ENCODE results near the gene C1QTNF8.

C1QTNF8 gene

DNA sequence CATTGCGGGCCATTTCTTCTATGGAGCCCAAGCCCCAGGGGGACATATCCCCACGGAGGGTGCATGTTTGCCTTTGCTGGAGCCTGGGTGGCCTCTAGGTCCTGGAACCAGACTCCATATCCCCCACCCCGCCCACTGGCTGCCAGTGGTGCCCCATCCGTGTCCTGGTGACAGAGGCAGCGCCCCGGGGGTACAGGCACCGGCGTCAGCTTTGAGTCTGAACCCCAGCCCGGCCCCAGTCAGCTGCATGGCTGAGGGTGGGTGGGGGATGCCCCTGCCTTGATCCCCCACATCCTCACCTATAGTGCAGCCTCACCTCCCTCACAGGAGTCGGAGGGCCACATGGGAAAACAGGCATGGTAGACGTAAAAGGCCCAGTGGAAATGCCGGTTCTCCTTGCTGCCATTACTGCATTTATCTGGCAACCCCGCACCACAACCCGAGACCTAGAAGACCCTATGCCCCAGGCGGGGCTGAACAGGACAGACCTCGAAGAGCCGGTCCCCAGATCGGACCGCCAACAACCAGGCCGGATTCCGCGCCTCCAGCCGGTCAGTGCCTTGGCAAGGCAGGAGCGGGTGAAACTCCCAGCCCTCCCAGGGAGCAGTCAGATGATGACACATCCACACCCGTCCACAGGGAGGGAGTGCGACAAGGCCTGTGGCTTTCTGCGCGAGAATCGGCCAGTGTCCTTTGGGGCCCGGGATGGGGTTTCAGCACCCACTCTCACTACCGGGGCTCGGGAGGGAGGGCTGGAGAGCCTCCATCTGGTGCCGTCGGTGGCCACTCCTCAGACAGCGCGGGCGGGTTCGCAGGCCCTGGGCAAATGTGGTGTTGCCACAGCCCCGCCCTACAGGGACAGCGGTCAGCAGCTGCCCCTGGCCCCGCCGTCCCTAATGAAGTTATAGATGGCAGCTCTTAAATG lies 35.4 kb downstream of the C1QTNF8 start:
- no peak for DNase-seq (ENCODE audit: low read depth)

DNA sequence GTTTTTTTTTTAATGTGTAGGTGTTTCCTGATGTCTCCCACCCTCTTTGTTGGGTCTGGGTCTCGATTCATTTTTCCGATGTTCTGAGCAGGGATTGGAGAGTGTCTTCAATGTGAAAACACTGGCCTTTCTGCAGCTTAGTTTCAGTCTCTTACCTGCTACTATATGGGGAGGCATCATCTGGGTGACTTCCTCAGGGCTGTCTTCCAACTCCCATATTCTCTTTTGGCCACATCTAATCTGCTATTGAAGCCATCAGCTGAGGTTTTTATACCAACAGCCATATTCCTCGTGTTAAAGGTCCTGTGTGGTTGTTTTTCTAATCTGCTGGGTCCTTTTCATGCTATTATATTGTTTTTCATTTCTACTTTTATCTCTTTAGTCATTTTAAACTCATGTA lies 36.7 kb downstream of the C1QTNF8 start:
- no peak for DNase-seq (ENCODE audit: low read depth)

DNA sequence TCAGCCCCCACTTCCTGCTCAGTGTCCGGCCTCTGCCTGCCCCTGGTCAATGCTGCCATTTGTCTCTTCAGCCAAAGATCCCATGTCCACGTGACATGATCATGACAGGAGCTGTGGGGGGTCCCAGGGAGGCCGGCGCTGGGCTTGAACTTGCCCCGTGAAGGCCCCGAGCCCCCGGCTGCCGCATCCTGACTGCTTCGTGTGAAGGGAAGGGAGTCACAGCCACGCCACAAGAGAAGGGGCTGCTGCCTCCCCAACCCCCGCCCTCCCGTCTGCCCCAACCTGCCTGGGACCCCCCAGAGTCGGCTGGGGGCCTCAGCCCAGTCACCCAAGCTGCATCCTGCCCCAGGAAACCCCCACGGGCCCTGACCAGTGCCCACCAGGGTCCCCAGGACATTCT lies 37.8 kb downstream of the C1QTNF8 start:
- DNase-seq (ENCODE audit: low read depth) = no peak

DNA sequence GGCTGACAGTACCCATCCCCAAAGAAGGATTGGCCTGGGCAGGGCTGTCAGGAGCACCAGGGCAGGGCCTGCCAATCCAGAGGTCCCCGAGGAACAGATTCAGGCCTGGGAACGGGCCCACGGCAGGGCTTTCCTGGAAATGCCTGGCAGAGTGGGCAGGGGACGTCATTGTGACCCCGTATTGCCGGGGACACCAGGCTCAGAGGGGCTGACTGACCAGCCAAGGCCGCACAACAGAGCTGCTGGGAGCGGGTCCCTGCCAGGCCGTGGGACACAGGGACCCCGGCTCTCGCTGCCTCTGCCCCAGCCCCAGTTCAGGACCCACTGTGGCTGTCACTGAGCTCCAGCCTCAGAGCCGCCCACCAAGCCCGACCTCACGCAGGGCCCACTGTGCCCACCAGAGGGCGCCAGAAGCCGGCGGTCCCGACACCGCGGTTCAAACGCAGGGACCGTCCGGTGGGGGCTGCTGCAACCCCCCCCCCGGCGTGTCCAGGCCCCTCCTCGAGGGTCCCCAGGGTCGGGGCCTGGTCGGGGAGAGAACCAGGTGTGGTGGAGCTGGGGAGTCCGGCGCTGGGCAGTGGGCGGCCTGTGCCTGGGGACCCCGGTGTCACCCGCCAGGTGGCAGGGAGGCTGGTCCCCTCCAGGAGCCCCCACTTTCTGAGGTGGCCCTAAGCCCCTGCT lies 38.7 kb downstream of the C1QTNF8 start:
- DNase-seq (ENCODE audit: low read depth) = no peak

DNA sequence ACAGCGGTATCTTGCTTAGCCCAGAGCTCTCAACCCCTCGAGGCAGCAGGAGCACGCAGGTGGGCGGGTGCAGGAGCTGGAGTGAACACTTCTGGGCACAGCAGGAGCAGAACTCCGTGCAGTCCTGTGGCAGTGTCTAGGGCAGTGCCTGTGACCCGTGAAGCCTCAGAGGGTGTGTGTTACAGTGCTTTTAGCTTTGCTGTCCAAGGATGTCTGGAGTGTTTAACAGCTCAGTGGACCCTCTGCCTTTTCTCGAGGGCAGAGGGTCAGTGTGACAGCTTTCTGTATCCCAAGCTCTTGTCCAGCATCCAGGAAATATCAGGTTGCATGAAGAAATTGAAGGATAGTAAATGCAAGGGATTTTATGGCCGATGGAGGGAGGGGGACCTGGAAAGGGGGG lies 39.8 kb downstream of the C1QTNF8 start:
- no peak for DNase-seq (ENCODE audit: low read depth)

DNA sequence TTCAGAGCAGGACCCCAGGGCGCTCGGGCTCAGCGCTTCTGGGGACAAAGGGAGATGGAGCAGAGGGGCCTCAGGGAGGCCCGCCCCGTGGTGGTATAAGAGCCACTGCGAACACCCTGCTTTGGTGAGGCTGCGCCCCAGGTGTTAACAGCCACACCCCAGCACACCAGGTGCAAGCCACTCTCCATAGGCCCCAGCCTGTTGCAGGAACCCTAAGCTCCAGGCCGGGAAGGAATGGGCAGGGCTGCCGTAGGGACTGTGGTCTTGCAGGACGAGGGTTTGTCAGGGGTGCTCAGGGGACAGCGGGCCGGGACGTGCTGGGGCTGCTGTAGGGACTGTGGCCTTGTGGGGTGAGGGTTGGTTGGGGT lies 40.5 kb downstream of the C1QTNF8 start:
- DNase-seq (ENCODE audit: low read depth) = no peak

DNA sequence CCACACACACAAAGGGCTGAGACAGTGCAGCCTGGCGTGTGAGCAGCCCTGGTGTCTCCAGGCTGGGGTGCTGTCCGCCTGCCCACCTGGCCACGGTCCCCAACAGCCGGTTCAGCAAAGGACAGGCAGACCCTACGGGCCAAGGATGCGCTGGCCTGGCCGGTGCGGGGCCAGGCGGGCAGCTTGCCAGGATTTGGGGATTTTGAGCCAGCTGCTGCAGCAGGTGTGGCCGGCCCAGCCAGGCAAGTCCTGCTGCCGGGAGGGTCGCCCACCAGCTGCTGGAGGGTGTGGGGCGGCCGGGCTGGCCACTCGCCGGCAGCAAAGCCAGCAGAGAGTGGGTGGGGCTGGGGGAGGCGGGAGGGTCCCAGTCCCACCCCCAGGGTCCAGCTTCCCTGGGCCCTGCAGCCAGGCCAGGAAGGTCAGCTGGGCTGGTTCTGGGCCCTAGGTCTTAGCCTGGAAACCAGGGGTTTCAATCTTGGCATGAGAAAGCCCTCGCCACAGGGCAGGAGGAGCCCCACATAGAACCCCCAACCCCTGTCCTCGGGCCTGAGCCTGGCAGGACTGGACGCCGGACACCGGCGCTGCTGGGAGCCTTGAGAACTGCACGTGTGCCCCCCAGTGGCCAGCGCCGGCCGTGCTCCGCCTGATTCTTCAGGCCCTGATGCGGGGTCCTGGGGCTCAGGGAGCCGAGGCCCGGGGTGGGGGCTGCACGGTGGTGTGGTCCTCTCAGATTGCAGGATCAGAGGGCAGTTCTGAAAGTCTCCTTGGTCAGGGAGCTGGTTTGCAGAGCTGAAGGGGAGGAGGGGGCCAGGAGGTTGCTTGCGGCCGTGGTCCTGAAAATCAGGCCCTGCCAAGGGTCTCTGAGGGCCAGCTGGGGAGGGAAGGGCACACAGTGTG lies 41.1 kb downstream of the C1QTNF8 start:
- no peak for DNase-seq (ENCODE audit: low read depth)

DNA sequence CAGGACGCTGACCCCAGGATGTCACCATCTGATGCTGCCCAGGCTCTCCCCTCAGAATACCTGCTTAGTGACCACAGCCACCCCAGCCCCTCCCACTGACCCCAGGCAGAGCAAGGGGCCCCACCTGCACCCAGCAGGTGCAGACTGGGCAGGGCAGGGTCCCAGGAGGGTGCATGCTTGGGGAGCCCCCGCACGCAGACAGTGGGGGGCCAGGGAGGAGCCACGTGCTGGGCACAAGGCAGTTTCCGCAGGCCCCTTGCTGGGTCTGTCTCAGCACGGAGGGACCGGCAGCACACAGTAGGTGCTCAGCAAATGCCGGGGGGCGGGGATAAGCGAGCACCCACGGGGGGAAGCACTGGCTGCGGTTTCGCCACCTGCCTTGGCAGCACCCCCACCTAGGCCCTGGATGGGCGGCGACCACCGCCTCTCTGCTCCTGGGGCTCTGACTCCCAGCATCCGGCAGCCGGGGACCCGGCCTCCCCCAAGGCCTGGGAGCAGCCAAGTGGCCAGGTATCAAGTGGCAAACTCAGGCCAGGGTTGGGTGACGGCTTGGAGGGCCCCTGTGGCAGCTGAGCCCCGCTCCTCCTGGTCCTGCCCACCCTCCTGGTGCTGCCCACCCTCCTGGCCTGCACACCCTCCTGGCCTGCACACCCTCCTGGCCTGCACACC lies 42.2 kb downstream of the C1QTNF8 start:
- DNase-seq (ENCODE audit: low read depth) = no peak

DNA sequence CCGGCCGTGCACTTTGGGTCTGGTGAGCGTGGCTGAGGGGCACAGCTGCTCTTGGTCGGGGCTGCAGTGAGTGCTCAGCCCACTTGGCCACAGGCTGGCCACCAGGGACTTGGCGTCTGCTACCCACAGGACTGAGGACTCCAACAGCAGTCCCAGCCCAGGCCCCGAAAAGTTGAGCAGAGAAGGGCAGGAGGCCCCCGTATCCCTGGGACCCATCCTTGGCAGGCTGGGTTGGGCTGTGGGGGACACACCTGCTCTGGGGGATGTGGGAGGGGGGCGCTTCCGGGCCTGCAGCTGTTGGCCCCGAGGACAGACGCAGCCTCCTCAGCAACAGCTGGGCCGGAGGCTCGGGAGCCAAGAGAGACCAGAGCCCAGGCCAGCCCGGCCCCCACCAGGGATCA lies 42.9 kb downstream of the C1QTNF8 start:
- no peak for DNase-seq (ENCODE audit: low read depth)

DNA sequence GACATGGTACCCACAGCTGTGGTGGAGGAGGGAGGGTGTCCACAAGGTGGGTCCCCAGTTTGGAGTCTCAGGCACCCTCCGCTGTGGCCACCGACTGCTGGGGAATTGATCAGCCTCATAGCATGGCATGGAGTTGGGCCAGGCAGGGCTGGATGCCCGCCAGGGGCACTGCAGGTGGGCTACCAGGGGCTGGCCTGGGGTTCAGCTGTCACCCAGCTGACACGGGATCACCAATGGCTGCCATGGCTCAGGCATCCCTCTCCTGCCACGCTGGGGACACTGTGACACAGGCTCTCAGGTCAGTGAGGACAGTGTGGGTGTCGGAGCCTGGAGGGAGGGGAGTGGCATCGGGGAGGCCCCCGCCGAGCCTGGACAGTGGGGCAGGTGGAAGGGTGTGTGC lies 43.3 kb downstream of the C1QTNF8 start:
- no peak for DNase-seq (ENCODE audit: low read depth)

DNA sequence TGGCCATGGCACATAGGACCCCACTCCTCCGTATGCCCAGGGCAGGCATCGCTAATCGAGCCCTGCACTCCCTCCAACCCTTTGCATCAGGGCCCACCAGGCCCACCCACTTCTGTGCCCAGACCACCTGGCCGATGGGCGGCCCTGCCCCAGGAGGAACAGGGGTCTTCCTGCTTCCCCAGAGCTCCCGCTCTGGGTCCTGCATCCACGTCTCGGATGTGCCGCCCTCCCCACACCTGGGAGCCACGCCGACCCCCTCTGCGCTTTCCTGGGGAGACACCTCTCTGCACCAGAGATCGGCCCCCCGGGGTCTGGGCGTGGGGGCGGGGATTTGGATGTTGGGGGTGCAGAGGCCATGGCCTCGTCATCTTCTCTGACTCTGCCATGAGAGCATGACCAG lies 44.6 kb downstream of the C1QTNF8 start:
- no peak for DNase-seq (ENCODE audit: low read depth)

DNA sequence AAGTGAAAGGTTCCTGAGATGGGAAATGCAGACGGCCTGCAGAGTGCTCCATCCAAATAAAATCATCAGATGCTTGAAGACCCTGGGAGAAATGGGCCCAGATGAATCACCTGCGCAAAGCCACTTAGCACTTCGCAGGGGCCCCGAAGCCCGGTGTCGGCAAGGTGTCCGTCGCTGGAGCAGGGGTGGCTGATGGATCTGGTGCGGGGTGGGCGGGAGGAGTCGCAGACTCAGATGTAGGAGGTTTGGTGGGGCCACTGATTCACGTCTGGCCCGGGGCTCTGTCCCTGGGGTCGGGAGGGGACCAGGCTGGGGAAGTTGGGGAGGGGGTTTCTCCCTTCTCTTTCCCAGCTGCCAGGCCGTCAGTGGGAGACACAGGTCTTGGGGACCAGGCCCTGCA lies 45.1 kb downstream of the C1QTNF8 start:
- no peak for DNase-seq (ENCODE audit: low read depth)

DNA sequence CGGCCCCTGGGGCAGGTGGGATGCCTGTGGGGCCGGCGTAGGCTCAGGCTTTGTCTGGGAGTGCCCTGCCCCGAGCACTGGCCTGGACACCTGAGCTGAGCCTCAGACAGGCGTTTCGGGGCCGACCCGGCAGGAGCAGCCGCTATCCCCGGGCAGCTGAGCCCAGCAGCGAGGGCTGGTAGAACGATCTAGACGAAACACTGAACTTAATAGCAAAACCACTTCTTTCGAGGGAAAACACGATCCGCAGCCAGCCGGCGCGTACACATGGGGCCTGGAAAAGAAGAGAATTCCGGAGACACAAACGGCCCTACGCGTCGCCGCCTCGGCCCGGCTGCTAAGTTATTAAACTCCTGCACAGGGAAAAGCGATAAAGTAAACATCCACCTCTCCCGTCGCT lies 45.5 kb downstream of the C1QTNF8 start:
- no peak for DNase-seq (ENCODE audit: low read depth)

DNA sequence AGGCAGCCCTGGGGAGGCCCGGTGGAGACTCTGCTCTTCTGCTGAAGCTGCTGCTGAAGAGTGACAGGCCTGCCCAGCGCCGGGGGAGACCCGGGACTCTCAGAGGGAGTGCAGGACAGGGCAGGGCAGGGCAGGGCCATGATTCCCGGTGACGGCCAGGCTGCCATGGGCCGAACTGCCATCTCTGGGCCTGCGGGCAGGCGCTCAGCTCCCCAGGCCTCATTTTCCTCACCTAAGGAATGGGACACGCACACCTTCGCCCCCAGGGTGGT lies 46.1 kb downstream of the C1QTNF8 start:
- DNase-seq (ENCODE audit: low read depth) = no peak

DNA sequence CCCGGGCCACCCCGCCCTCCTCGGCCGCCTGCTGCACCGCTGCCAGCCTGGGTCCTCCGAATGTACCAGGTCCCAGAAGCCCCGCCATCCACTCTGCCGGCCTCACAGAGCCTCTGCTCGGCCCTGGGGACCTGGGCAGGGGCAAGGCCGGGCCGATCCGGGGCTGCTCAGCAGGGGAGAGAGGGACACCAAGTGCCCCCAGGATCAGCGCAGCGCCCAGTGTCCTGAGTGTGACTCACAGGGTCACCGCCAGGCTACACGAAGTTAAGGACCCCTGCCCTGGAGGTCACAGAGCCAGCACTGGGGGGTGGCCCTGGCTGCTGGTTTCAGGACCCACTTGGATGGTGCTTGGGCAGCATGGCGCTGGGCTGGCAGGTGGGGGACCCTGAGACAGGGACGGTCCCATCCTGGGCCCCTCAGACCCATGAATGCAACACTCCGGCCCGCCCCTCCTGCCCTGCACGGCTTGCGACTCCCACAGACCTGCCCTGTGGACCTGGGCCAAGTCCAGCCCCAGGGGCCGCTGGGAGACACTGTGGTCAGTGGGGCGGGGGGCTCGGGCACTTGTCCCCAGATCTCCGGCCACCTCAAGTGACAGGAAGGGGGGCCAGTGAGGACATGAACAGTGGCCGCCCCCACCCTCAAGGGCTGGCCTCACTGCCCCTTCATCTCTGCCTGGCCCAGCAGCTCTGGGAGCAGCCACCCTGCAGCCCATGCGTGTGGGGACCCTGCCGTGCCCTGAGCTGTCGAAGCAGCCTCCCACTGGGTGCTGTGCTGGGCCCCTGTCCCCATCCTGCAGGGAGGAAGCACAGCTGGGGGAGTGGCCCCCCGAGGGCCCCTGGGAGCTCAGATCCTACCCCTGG lies 46.7 kb downstream of the C1QTNF8 start:
- no peak for DNase-seq (ENCODE audit: low read depth)

DNA sequence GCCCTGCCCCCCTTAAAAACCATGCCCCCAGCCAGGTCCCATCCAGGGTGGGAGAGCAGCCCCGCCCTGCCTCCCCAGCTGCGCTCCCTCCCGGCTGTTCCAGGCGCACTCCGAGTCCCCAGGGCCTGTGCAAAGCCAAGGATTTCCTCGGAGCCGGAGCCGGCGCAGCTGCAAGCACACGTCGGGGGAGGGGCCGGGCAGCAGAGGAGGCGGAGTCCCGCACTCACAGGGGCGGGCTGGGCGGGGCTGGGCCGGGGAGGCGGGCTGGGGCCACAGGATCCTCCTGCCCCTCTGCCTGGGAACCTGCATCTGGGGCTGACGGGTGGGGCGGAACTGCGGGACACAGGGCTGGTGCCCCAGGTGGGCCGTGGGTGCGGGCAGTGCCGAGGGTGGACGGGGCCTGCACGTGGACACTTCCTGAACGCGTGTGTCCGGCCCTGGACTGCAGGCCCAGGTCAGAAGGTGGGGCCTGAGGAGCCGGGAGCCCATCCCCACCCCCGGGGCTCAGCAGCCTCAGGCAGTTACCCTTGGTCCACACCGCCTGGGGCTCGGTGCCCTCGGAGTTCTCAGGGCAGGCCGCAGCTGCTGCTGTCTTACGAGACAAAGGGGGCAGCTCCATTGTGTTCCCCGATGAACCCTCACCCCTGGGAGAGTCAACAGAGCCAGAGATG lies 47.5 kb downstream of the C1QTNF8 start:
- no peak for DNase-seq (ENCODE audit: low read depth)

DNA sequence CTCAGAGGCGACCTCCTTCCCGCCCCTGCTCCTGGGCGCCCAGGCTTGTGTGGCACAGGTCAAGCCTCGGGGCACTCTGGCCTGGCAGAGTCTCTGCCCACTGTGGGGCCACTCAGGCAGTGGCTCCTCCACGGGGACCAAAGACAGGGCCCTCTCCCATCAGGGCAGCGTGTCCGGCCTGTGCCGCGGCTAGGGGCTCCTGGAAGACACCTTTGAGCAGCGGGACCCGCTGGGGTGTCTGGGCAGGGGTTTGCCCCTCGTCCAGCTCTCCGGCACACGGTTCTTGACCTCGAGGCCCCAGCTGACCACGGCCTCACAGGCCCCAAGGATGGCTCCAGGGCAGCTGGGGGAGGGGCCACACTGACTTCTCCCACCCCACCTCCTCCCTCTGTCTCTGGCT lies 48.2 kb downstream of the C1QTNF8 start:
- no peak for DNase-seq (ENCODE audit: low read depth)

DNA sequence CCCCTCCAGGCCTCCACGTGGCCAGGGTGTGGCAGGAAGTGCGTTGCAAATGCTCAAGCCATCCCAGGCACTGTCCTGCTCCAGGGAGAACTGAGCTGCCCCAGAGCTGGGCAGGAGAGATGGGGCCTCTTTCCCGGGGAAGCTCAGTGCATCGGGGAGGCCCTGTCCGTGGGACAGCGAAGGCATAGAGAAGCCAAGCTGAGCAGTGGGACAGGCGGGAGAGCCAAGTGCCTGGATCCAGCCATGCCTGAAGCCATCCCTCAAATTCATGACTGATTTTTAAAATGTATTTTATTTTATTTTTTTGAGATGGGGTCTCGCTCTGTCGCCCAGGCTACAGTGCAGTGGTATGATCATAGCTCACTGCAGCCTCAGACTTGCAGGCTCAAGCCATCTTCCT lies 48.9 kb downstream of the C1QTNF8 start:
- no peak for DNase-seq (ENCODE audit: low read depth)

DNA sequence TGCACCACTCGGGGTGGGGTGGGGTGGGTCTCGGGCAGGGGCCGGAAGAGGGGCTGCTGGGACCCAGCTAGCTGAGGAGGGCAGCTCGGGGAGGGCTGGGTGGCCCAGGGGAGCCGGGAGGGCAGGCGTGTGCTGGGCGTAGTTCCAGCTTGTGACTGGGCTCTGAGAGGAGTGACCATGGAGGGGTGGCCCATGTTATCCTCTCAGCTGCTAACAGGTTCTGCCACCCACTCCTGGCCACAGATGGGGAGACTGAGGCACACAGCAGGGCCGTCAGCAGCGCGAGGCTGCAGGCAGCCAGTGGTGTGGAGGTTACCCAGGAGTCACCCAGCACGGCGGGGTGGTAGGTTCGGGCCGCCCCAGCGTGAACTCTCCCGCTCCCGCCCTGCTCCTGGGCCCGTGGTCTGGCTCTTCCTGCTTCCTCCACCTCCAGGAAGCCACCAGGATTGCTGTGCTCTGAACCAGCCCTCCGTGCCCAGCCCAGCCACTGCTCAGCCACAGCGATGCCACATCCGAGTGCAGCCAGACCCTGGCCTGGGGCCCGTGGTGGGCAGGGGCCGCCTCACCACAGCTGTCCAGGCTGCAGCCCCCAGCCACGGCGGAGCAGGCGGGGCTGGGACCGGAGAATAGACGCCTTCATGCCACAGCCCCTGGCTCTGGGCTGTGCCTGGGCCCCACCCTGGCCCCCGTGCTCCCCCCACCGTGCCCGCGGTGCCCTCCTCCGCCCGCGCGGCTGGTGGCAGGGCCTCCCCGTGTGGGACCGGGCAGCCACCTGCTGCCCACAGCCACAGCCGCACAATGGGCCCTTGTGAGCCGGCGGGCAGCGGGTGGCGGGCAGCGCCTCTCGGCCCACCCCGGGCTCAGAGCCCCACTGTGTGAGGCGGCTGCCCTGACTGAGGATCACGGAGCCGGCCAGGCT lies 49.8 kb downstream of the C1QTNF8 start:
- no peak for DNase-seq (ENCODE audit: low read depth)

All from T-helper 22 cell (primary cell).